Amniotic stem cell (primary cell): Measurements from ENCODE around the gene ST6GALNAC6.
"Not testable (repeated sequence)": the region's sequence is repeated elsewhere in the genome, so short reads cannot be mapped to it uniquely, and the experiment has no call there.

Source experiments
- DNase-seq: peaks from one replicate; lab custom pipeline; 2025; lab: John Stamatoyannopoulos, UW

ST6GALNAC6 gene

GRCh38 chr9:127854960-127855359 lies 44.4 kb downstream of the ST6GALNAC6 start:
- DNase-seq, result no peak

- peak; percentile 44 for DNase-seq
Observed at GRCh38 chr9:127854184-127854806, 45.1 kb downstream of the ST6GALNAC6 start, which contains the start of gene ENG. ENG (minus strand) TSS chr9:127854658; CDS start chr9:127854355, 303 bp downstream.

- DNase-seq, result no peak
Observed at GRCh38 chr9:127853312-127854183, 45.9 kb downstream of the ST6GALNAC6 start.

GRCh38 chr9:127852829-127853228 lies 46.6 kb downstream of the ST6GALNAC6 start:
- no peak for DNase-seq

GRCh38 chr9:127850286-127850830 lies 49.0 kb downstream of the ST6GALNAC6 start:
- DNase-seq, result no peak

- DNase-seq, result no peak
Observed at GRCh38 chr9:127848756-127849504, 50.5 kb downstream of the ST6GALNAC6 start.

- no peak for DNase-seq
Observed at GRCh38 chr9:127847833-127848755, 51.3 kb downstream of the ST6GALNAC6 start.

GRCh38 chr9:127847178-127847510 lies 52.3 kb downstream of the ST6GALNAC6 start:
- DNase-seq, result no peak

GRCh38 chr9:127846443-127847177 lies 52.8 kb downstream of the ST6GALNAC6 start:
- DNase-seq, result no peak

GRCh38 chr9:127845619-127846018 lies 53.8 kb downstream of the ST6GALNAC6 start:
- not testable (repeated sequence) for DNase-seq

- no peak for DNase-seq
Observed at GRCh38 chr9:127844821-127845359, 54.5 kb downstream of the ST6GALNAC6 start.

GRCh38 chr9:127841087-127841835 lies 58.1 kb downstream of the ST6GALNAC6 start:
- DNase-seq, result no peak

- DNase-seq, result peak; percentile 80
Observed at GRCh38 chr9:127838375-127839078, 60.9 kb downstream of the ST6GALNAC6 start.

- DNase-seq, result no peak
Observed at GRCh38 chr9:127837346-127837745, 62.1 kb downstream of the ST6GALNAC6 start.

- DNase-seq, result not testable (repeated sequence)
Observed at GRCh38 chr9:127836561-127836960, 62.8 kb downstream of the ST6GALNAC6 start.

- DNase-seq, result peak; percentile 57
Observed at GRCh38 chr9:127835991-127836516, 63.3 kb downstream of the ST6GALNAC6 start.
